ENCODE data around the gene ZNF557. TPM values are rescaled to one million over a fixed set of nuclear protein-coding genes. Genes with fewer than 3 reads are reported as not detected.

Gene ZNF557
- polyA plus RNA-seq, 1 donor (not counting 4 experiments of a cell fraction or from before 2014, with no cell fraction given): 3.3 TPM

GRCh38 chr19:7083076-7083956 is 13.8 kb downstream of the ZNF557 start:
- Histone ChIP-seq H3K4me3 (ENCODE audit: control insufficient read depth in 2 of 3, extremely low read depth in 1 of 3, insufficient read depth in 2 of 3, low read depth in 1 of 3, low read length in 3 of 3) (peak overlapping the region in 1 of 3 experiments; percentile 15), H3K79me2 (ENCODE audit: control insufficient read depth, insufficient read depth, low read length) (no peaks in the 10 kb centered on the region), H3K4me2 (ENCODE audit: control insufficient read depth, extremely low read depth, insufficient read depth, low read depth, low read length) (no peak overlapping the region), H3K9me3 (ENCODE audit: control insufficient read depth, low read depth, low read length) (peaks cover 52% of the 10 kb centered on the region), H3K36me3 (ENCODE audit: control insufficient read depth in 2 of 2, extremely low read depth in 1 of 2, insufficient read depth in 2 of 2, low read length in 2 of 2) (peaks cover 42 to 45% of the 10 kb centered on the region in 2 experiments), H3K9me1 (ENCODE audit: control insufficient read depth, extremely low read depth, insufficient read depth, low read length) (no peaks in the 10 kb centered on the region), H3K27me3 (ENCODE audit: control insufficient read depth, extremely low read depth, insufficient read depth, low read length) (no peaks in the 10 kb centered on the region), H3K9ac (ENCODE audit: control insufficient read depth, extremely low read depth, insufficient read depth, low read length) (no peak overlapping the region), H2AFZ (ENCODE audit: control insufficient read depth, low read length) (no peak overlapping the region), H3K27ac (ENCODE audit: control insufficient read depth, insufficient read depth, low read length) (no peak overlapping the region), H3K4me1 (ENCODE audit: control insufficient read depth, extremely low read depth, insufficient read depth, low read length) (no peaks in the 10 kb centered on the region), H4K20me1 (ENCODE audit: control insufficient read depth, extremely low read depth, insufficient read depth, low read length) (no peaks in the 10 kb centered on the region)
- dilution Hi-C loops (cut with MboI; ENCODE audit: extremely low pct_ligation_motif_present, low sequenced_read_pairs): no loop called here
- DNase-seq (ENCODE audit: low read depth, low spot score) (no peak), FAIRE-seq (no peak)
- TF ChIP-seq, protein P1, sequence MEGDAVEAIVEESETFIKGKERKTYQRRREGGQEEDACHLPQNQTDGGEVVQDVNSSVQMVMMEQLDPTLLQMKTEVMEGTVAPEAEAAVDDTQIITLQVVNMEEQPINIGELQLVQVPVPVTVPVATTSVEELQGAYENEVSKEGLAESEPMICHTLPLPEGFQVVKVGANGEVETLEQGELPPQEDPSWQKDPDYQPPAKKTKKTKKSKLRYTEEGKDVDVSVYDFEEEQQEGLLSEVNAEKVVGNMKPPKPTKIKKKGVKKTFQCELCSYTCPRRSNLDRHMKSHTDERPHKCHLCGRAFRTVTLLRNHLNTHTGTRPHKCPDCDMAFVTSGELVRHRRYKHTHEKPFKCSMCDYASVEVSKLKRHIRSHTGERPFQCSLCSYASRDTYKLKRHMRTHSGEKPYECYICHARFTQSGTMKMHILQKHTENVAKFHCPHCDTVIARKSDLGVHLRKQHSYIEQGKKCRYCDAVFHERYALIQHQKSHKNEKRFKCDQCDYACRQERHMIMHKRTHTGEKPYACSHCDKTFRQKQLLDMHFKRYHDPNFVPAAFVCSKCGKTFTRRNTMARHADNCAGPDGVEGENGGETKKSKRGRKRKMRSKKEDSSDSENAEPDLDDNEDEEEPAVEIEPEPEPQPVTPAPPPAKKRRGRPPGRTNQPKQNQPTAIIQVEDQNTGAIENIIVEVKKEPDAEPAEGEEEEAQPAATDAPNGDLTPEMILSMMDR (optimal IDR thresholded peaks at IDR 0.05 in 1 of 3, IDR thresholded peaks at IDR 0.05 in 1 of 3, conservative IDR thresholded peaks at IDR 0.05 in 1 of 3; ENCODE audit: extremely low read depth in 1 of 3, insufficient read depth in 2 of 3, low read length in 3 of 3): no peak
- no peak for TF ChIP-seq EZH2 (IDR thresholded peaks at IDR 0.05; ENCODE audit: low read length)

DNA sequence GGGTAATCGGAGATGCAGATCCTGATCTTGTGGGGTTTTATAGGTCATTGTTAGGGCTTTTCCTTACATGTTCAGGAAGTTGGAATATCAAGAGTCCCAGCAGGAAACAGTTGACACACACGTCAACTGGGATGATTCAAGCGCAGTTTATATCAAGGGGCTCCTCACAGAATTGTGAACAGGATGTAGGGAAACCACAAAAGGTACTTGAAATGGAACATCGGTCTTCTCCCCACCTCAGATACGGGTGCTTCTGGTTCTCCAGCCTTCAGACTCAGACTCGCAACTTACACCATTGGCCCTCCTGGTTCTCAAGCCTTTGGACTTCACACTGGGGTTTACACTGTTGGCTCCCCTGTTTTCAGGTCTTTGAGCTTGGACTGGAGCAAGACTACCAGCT is 19.5 kb downstream of the ZNF557 start:
- no peak for TF ChIP-seq EZH2 (IDR thresholded peaks at IDR 0.05; ENCODE audit: low read length)
- TF ChIP-seq, protein P1 (optimal IDR thresholded peaks at IDR 0.05 in 1 of 3, IDR thresholded peaks at IDR 0.05 in 1 of 3, conservative IDR thresholded peaks at IDR 0.05 in 1 of 3; ENCODE audit: extremely low read depth in 1 of 3, insufficient read depth in 2 of 3, low read length in 3 of 3): no peak
- H3K79me2 ChIP-seq (ENCODE audit: control insufficient read depth, insufficient read depth, low read length): no peaks in the 10 kb centered on the region
- H3K9me1 ChIP-seq (ENCODE audit: control insufficient read depth, extremely low read depth, insufficient read depth, low read length): no peaks in the 10 kb centered on the region
- FAIRE-seq (no peak), DNase-seq (ENCODE audit: low read depth, low spot score) (no peak)
- H3K4me3 ChIP-seq (ENCODE audit: control insufficient read depth in 2 of 3, extremely low read depth in 1 of 3, insufficient read depth in 2 of 3, low read depth in 1 of 3, low read length in 3 of 3): no peak overlapping the region
- H3K4me2 ChIP-seq (ENCODE audit: control insufficient read depth, extremely low read depth, insufficient read depth, low read depth, low read length): no peak overlapping the region
- H2AFZ ChIP-seq (ENCODE audit: control insufficient read depth, low read length): no peak overlapping the region
- H3K27me3 ChIP-seq (ENCODE audit: control insufficient read depth, extremely low read depth, insufficient read depth, low read length): no peaks in the 10 kb centered on the region
- H3K27ac ChIP-seq (ENCODE audit: control insufficient read depth, insufficient read depth, low read length): no peak overlapping the region
- peaks cover 18% of the 10 kb centered on the region for H3K9me3 ChIP-seq (ENCODE audit: control insufficient read depth, low read depth, low read length)
- H3K9ac ChIP-seq (ENCODE audit: control insufficient read depth, extremely low read depth, insufficient read depth, low read length): no peak overlapping the region
- peaks cover 1 to 6% of the 10 kb centered on the region in 2 experiments for H3K36me3 ChIP-seq (ENCODE audit: control insufficient read depth in 2 of 2, extremely low read depth in 1 of 2, insufficient read depth in 2 of 2, low read length in 2 of 2)
- dilution Hi-C loops (cut with MboI; ENCODE audit: extremely low pct_ligation_motif_present, low sequenced_read_pairs): no loop called here
- H3K4me1 ChIP-seq (ENCODE audit: control insufficient read depth, extremely low read depth, insufficient read depth, low read length): no peaks in the 10 kb centered on the region
- H4K20me1 ChIP-seq (ENCODE audit: control insufficient read depth, extremely low read depth, insufficient read depth, low read length): no peaks in the 10 kb centered on the region

Data from keratinocyte (primary cell).